HPDE6-E6E7 (cell line): Measurements from ENCODE around the gene ZNF664.

Experiments used
- DNase-seq: peaks from one replicate; pipeline ENCODE4 v3.0.0; 2011; ENCODE audit warnings: missing footprints; ENCODE audit errors: extremely low spot score

ZNF664 gene

GRCh38 chr12:124009781-124010180 lies 36.8 kb downstream of the ZNF664 start:
- DNase-seq = no peak

- no peak for DNase-seq
Observed at GRCh38 chr12:124010687-124011086, 37.7 kb downstream of the ZNF664 start.

- no peak for DNase-seq
Observed at GRCh38 chr12:124011435-124012115, 38.6 kb downstream of the ZNF664 start.

- no peak for DNase-seq
Observed at GRCh38 chr12:124013073-124013472, 40.1 kb downstream of the ZNF664 start.

- DNase-seq = no peak
Observed at GRCh38 chr12:124015494-124016461, 42.8 kb downstream of the ZNF664 start.

GRCh38 chr12:124017064-124017463 lies 44.0 kb downstream of the ZNF664 start:
- no peak for DNase-seq

- DNase-seq = no peak
Observed at GRCh38 chr12:124018539-124018938, 45.5 kb downstream of the ZNF664 start.

GRCh38 chr12:124019115-124019514 lies 46.1 kb downstream of the ZNF664 start:
- no peak for DNase-seq

- no peak for DNase-seq
Observed at GRCh38 chr12:124020514-124020949, 47.5 kb downstream of the ZNF664 start.

- no peak for DNase-seq
Observed at GRCh38 chr12:124021007-124021406, 48.0 kb downstream of the ZNF664 start.

- DNase-seq = no peak
Observed at GRCh38 chr12:124022161-124022560, 49.1 kb downstream of the ZNF664 start.

GRCh38 chr12:124024263-124024678 lies 51.3 kb downstream of the ZNF664 start:
- DNase-seq = no peak

- no peak for DNase-seq
Observed at GRCh38 chr12:124024776-124025175, 51.8 kb downstream of the ZNF664 start.

GRCh38 chr12:124025661-124026060 lies 52.6 kb downstream of the ZNF664 start:
- DNase-seq = no peak

GRCh38 chr12:124026755-124027745 lies 54.0 kb downstream of the ZNF664 start:
- no peak for DNase-seq

GRCh38 chr12:124027753-124028554 lies 54.9 kb downstream of the ZNF664 start:
- DNase-seq = no peak

GRCh38 chr12:124028555-124028925 lies 55.5 kb downstream of the ZNF664 start:
- no peak for DNase-seq

- DNase-seq = no peak
Observed at GRCh38 chr12:124030008-124030407, 57.0 kb downstream of the ZNF664 start.

- no peak for DNase-seq
Observed at GRCh38 chr12:124030510-124030909, 57.5 kb downstream of the ZNF664 start.

- DNase-seq = no peak
Observed at GRCh38 chr12:124031058-124031457, 58.0 kb downstream of the ZNF664 start.
